Mesodermal cell (in vitro differentiated cells): ENCODE data around the gene GRID1.

ENCODE experiments used
- H3K27ac ChIP-seq: 2 replicates; pipeline ENCODE4 v1.7.0; 2013; ENCODE audit warnings: mild to moderate bottlenecking, low read depth, low read length, moderate library complexity; ENCODE audit not compliant: severe bottlenecking
- H3K36me3 ChIP-seq: 2 replicates; pipeline ENCODE4 v1.7.1; 2013; ENCODE audit warnings: mild to moderate bottlenecking, low read length, moderate library complexity; ENCODE audit not compliant: control insufficient read depth, insufficient read depth
- H3K4me1 ChIP-seq: one replicate; pipeline ENCODE4 v1.7.1; 2013; ENCODE audit warnings: mild to moderate bottlenecking, low read length; ENCODE audit not compliant: insufficient read depth, control insufficient read depth, poor library complexity, severe bottlenecking
- H3K4me3 ChIP-seq: 2 replicates; pipeline ENCODE4 v1.7.0; 2013; ENCODE audit warnings: low read length, control low read depth, mild to moderate bottlenecking; ENCODE audit not compliant: insufficient read depth, poor library complexity, severe bottlenecking; ENCODE audit errors: extremely low read depth
- H3K9me3 ChIP-seq: 2 replicates; pipeline ENCODE4 v1.7.1; 2013; ENCODE audit warnings: mild to moderate bottlenecking, low read length, moderate library complexity; ENCODE audit not compliant: control insufficient read depth
- WGBS, 2 experiments: methylation state at CpG; one replicate each; pipeline ENCODE4 v1.1.5; 2013; ENCODE audit warnings: missing lambda C conversion rate in 2 of 2; ENCODE audit not compliant: insufficient coverage in 2 of 2; 5-methylcytosine and 5-hydroxymethylcytosine counted together

Gene GRID1

DNA sequence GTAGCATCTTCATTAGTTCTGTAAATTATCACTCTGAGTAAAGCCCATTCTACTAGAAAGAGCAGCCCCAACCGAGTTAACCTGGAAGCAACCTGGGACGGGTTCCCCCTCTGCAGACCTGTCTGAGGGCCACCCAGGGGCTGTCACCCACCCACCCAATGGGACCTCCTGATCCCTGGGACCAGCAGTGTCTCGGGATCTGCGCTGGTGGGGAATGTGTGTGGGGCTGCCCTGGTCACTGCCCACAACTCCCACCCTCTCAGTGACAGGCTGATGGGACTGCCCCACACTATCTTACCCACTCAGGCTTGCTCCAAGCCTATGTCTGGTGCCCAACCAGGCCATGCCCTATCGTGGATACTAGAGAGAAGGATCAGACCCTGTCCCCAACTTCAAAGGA is 215.0 kb downstream of the GRID1 start:
- Histone ChIP-seq H3K4me1 (no peaks in the 10 kb centered on the region), H3K27ac (no peak overlapping the region), H3K9me3 (no peaks in the 10 kb centered on the region), H3K36me3 (no peaks in the 10 kb centered on the region), H3K4me3 (no peak overlapping the region)
- WGBS, 2 experiments = 50 to 90% methylated on average over 1 to 3 of the region's 5 CpGs

DNA sequence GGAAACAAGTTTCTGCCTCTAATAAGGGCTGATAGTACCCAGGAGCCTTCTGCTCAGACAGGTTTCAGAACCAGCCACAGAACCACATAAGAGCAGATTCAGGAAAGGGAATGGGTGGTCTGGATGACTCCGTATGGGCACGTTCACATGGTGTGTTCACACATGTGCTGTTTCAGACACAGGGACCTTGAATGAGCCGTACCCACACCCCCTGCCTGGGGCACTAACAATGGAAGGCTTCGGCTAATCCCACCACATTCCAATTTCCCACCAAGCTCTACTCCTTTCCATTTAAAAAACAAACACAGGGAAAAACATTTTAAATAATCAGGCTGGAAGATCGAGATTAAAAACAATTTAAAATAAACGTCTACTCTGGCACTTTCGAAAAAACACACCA is 217.3 kb downstream of the GRID1 start:
- 55 to 79% methylated on average over 2 to 4 of the region's 7 CpGs for WGBS, 2 experiments
- Histone ChIP-seq H3K9me3 (no peaks in the 10 kb centered on the region), H3K4me1 (no peaks in the 10 kb centered on the region), H3K4me3 (no peak overlapping the region), H3K27ac (no peak overlapping the region), H3K36me3 (no peaks in the 10 kb centered on the region)

- no peaks in the 10 kb centered on the region for H3K9me3 ChIP-seq
- WGBS, 2 experiments = 60 to 100% methylated on average over 1 to 2 of the region's 2 CpGs
- H3K4me3 ChIP-seq = no peak overlapping the region
- H3K27ac ChIP-seq = no peak overlapping the region
- no peaks in the 10 kb centered on the region for H3K36me3 ChIP-seq
- no peaks in the 10 kb centered on the region for H3K4me1 ChIP-seq
Measured at GRCh38 chr10:86148117-86148516, 218.5 kb downstream of the GRID1 start.

DNA sequence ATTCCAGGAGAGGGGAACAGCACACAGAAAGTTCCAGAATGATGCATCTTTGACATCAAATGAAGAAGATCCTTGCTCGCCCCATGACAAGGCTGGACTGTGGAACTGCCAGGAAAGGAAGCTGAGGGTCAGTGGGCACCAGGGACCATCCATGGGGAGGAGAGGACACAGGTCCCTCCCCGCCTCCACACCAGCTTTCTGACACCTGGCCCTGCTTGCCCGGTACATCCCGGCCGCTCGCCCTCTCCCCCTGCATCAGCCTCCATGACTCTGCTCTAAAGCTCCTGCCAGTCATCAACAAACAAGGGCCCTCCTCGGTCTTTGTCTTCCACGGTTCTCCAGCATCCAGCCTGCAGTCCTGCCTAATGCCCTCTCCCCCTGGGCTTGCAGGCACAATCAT is 222.3 kb downstream of the GRID1 start:
- WGBS, 2 experiments = 87 to 94% methylated on average over 4 to 5 of the region's 8 CpGs
- no peaks in the 10 kb centered on the region for H3K4me1 ChIP-seq
- no peak overlapping the region for H3K4me3 ChIP-seq
- no peaks in the 10 kb centered on the region for H3K36me3 ChIP-seq
- no peak overlapping the region for H3K27ac ChIP-seq
- H3K9me3 ChIP-seq = no peaks in the 10 kb centered on the region

GRCh38 chr10:86141896-86142295 is 224.7 kb downstream of the GRID1 start:
- Histone ChIP-seq H3K36me3 (no peaks in the 10 kb centered on the region), H3K9me3 (no peaks in the 10 kb centered on the region), H3K27ac (no peak overlapping the region), H3K4me1 (no peaks in the 10 kb centered on the region), H3K4me3 (no peak overlapping the region)
- 89 to 96% methylated on average over 3 to 4 of the region's 5 CpGs for WGBS, 2 experiments

GRCh38 chr10:86139066-86139657 is 227.4 kb downstream of the GRID1 start:
- no peak overlapping the region for H3K4me3 ChIP-seq
- H3K36me3 ChIP-seq = no peaks in the 10 kb centered on the region
- H3K4me1 ChIP-seq = no peaks in the 10 kb centered on the region
- H3K27ac ChIP-seq = no peak overlapping the region
- no peaks in the 10 kb centered on the region for H3K9me3 ChIP-seq
- 79% methylated on average over 11 of the region's 11 CpGs for WGBS, 2 experiments

GRCh38 chr10:86138551-86139065 is 228.0 kb downstream of the GRID1 start:
- WGBS, 2 experiments = 95 to 97% methylated on average over 13 to 18 of the region's 18 CpGs
- Histone ChIP-seq H3K4me3 (no peak overlapping the region), H3K27ac (no peak overlapping the region), H3K36me3 (no peaks in the 10 kb centered on the region), H3K9me3 (no peaks in the 10 kb centered on the region), H3K4me1 (no peaks in the 10 kb centered on the region)

GRCh38 chr10:86137561-86137960 is 229.0 kb downstream of the GRID1 start:
- H3K9me3 ChIP-seq = no peaks in the 10 kb centered on the region
- H3K36me3 ChIP-seq = no peaks in the 10 kb centered on the region
- no peak overlapping the region for H3K4me3 ChIP-seq
- 93 to 100% methylated on average over 2 to 6 of the region's 7 CpGs for WGBS, 2 experiments
- no peaks in the 10 kb centered on the region for H3K4me1 ChIP-seq
- H3K27ac ChIP-seq = no peak overlapping the region

- Histone ChIP-seq H3K9me3 (no peaks in the 10 kb centered on the region), H3K4me1 (no peaks in the 10 kb centered on the region), H3K4me3 (no peak overlapping the region), H3K27ac (no peak overlapping the region), H3K36me3 (no peaks in the 10 kb centered on the region)
- 100% methylated on average over 1 of the region's 4 CpGs; no CpG with 5 or more reads in 1 of the 2 experiments for WGBS, 2 experiments
Measured at GRCh38 chr10:86136934-86137333, 229.7 kb downstream of the GRID1 start.

- H3K27ac ChIP-seq = no peak overlapping the region
- no peak overlapping the region for H3K4me3 ChIP-seq
- WGBS, 2 experiments = 71% methylated on average over 1 of the region's 2 CpGs; no CpG with 5 or more reads in 1 of the 2 experiments
- H3K9me3 ChIP-seq = no peaks in the 10 kb centered on the region
- no peaks in the 10 kb centered on the region for H3K4me1 ChIP-seq
- no peaks in the 10 kb centered on the region for H3K36me3 ChIP-seq
Measured at GRCh38 chr10:86135191-86135590, 231.4 kb downstream of the GRID1 start.

- 87 to 96% methylated on average over 14 to 18 of the region's 18 CpGs for WGBS, 2 experiments
- H3K36me3 ChIP-seq = no peaks in the 10 kb centered on the region
- no peak overlapping the region for H3K4me3 ChIP-seq
- H3K4me1 ChIP-seq = no peaks in the 10 kb centered on the region
- no peaks in the 10 kb centered on the region for H3K9me3 ChIP-seq
- no peak overlapping the region for H3K27ac ChIP-seq
Measured at GRCh38 chr10:86130737-86131475, 235.7 kb downstream of the GRID1 start.
